Measurements from ENCODE around the gene RMI2.

RMI2 gene

DNA sequence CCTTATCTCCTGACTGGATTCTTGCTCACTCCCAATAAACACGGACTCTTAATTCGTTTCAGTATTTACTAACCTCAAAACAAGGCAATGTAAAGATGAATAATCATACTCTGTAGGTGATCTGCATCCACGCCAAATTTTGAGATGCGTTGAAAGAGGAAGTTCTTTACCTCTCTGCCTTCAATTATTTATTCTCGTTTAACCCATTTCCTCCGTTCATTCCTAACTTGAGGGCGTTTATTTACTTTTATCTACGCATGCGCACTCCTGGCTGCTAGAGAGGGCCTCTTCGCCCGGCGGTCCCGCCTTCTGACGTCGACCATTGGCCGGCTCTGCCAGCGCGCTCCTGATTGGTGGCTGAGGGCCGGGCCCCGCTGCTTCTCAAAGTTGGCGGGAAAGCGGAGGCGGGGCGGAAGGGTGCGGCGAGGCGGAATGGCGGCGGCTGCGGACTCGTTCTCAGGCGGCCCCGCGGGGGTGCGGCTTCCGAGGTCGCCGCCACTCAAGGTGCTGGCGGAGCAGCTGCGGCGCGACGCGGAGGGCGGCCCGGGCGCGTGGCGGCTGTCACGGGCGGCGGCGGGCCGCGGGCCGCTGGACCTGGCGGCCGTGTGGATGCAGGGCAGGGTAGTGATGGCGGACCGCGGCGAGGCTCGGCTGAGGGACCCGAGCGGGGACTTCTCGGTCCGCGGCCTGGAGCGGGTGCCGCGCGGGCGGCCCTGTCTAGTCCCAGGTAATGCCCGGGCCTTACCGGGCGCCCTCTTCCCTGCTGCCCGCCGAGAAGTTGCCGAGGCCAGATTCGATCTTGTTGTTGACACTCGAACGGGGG lies at the start of gene RMI2:
RMI2 (plus strand) TSS at position 420 of the 823 bp plus-strand sequence; CDS start at position 433, 13 bp downstream.
- no peak for TF ChIP-seq SNAI2 (CRISPR knock-in tag; IDR thresholded peaks at IDR 0.05)
- no peak for TF ChIP-seq PPARA (CRISPR knock-in tag; IDR thresholded peaks at IDR 0.05; ENCODE audit: borderline replicate concordance)
- TF ChIP-seq ZNF8 (CRISPR knock-in tag; IDR thresholded peaks at IDR 0.05): no peak
- no peak for TF ChIP-seq ARNTL (CRISPR knock-in tag; IDR thresholded peaks at IDR 0.05; ENCODE audit: borderline replicate concordance, low read depth)
- TF ChIP-seq ISL1 (CRISPR knock-in tag; IDR thresholded peaks at IDR 0.05): no peak
- no peak for TF ChIP-seq CSRNP3 (CRISPR knock-in tag; IDR thresholded peaks at IDR 0.05)
- TF ChIP-seq ZNF70 (CRISPR knock-in tag; IDR thresholded peaks at IDR 0.05): no peak
- no peak for TF ChIP-seq POU6F1 (CRISPR knock-in tag; IDR thresholded peaks at IDR 0.05; ENCODE audit: borderline replicate concordance, low read depth)
- no peak for TF ChIP-seq TOX (CRISPR knock-in tag; IDR thresholded peaks at IDR 0.05; ENCODE audit: borderline replicate concordance)
- TF ChIP-seq ZC3H10 (CRISPR knock-in tag; IDR thresholded peaks at IDR 0.05): no peak
- peak; percentile 98 for ATAC-seq

DNA sequence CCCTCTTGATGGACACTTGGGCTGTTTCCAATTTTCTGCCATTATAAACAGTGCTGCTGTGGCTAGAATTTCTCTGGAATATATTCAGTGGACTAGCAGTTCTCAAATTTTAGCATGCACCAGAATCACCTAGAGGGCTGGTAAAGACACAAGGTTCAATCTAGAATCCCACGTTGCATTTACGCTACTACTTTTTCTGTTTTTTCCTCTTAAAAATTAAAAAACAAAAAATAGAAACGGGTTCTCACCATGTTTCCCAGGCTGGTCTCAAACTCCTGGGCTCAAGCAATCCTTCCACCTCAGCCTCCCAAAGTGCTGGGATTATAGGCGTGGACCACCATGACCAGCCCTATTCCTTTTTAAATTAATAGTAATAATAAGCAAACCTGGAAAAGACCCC lies 49.6 kb upstream of the RMI2 start:
- TF ChIP-seq ESRRG (CRISPR knock-in tag; IDR thresholded peaks at IDR 0.05): no peak
- no peak for TF ChIP-seq ISL1 (CRISPR knock-in tag; IDR thresholded peaks at IDR 0.05)
- no peak for TF ChIP-seq POU6F1 (CRISPR knock-in tag; IDR thresholded peaks at IDR 0.05; ENCODE audit: borderline replicate concordance, low read depth)
- no peak for ATAC-seq

GRCh38 chr16:11296351-11296705 lies 48.9 kb upstream of the RMI2 start:
- ATAC-seq: no peak
- TF ChIP-seq ISL1 (CRISPR knock-in tag; IDR thresholded peaks at IDR 0.05) (no peak), ZFP3 (CRISPR knock-in tag; IDR thresholded peaks at IDR 0.05) (peak; percentile 99)

DNA sequence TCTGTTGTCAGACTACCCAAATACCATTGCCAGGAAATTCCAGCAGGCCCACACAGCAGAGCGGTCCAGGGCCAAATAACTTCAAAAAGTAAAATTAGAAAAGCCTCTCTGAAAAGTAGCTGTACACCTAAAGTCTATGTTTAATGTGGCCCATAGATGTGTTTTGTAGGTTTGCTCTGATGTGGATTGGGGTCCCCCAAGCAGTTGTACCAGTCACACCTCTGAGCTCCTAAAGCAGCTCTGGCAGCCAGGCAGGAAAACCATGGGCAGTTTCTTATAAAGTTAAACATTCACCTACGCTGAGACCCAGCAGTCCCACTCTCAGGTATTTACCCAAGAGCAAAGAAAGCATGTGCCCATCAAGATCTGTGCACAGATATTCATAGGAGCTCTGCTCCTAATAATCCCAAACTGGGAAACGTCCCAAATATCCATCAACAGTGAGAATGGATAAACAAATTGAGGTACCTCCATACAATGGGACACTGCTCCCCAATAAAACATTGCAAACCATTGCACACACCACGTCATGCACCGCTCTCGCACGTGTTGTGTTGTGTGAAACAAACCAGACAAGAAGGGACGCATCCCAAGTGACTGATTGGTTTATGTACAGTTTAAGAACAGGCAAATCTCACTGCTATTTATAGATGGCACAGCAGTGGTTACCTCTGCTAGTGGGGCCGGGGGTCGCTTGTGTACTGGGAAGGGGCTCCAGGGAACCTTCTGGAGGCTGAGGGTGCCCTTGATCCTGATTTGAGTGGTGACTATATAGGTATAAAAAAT lies 48.4 kb upstream of the RMI2 start:
- peak; percentile 36 for ATAC-seq
- TF ChIP-seq ZNF70 (CRISPR knock-in tag; IDR thresholded peaks at IDR 0.05) (no peak), SNAI2 (CRISPR knock-in tag; IDR thresholded peaks at IDR 0.05) (no peak), TSHZ2 (CRISPR knock-in tag; IDR thresholded peaks at IDR 0.05) (no peak), ZNF565 (CRISPR knock-in tag; conservative IDR thresholded peaks at IDR 0.05; ENCODE audit: low read depth) (no peak), RARB (CRISPR knock-in tag; IDR thresholded peaks at IDR 0.05) (no peak), CREB5 (CRISPR knock-in tag; IDR thresholded peaks at IDR 0.05; ENCODE audit: low read depth) (no peak), BACH2 (CRISPR knock-in tag; IDR thresholded peaks at IDR 0.05; ENCODE audit: borderline replicate concordance) (no peak), TOX (CRISPR knock-in tag; IDR thresholded peaks at IDR 0.05; ENCODE audit: borderline replicate concordance) (no peak), ZC3H10 (CRISPR knock-in tag; IDR thresholded peaks at IDR 0.05) (no peak), TCF4 (CRISPR knock-in tag; IDR thresholded peaks at IDR 0.05; ENCODE audit: borderline replicate concordance) (no peak), PPARA (CRISPR knock-in tag; IDR thresholded peaks at IDR 0.05; ENCODE audit: borderline replicate concordance) (no peak), OSR1 (CRISPR knock-in tag; IDR thresholded peaks at IDR 0.05) (no peak), POU6F1 (CRISPR knock-in tag; IDR thresholded peaks at IDR 0.05; ENCODE audit: borderline replicate concordance, low read depth) (no peak), CSDC2 (CRISPR knock-in tag; IDR thresholded peaks at IDR 0.05) (no peak)
- TF ChIP-seq, protein P1, sequence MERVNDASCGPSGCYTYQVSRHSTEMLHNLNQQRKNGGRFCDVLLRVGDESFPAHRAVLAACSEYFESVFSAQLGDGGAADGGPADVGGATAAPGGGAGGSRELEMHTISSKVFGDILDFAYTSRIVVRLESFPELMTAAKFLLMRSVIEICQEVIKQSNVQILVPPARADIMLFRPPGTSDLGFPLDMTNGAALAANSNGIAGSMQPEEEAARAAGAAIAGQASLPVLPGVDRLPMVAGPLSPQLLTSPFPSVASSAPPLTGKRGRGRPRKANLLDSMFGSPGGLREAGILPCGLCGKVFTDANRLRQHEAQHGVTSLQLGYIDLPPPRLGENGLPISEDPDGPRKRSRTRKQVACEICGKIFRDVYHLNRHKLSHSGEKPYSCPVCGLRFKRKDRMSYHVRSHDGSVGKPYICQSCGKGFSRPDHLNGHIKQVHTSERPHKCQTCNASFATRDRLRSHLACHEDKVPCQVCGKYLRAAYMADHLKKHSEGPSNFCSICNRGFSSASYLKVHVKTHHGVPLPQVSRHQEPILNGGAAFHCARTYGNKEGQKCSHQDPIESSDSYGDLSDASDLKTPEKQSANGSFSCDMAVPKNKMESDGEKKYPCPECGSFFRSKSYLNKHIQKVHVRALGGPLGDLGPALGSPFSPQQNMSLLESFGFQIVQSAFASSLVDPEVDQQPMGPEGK (CRISPR knock-in tag; IDR thresholded peaks at IDR 0.05; ENCODE audit: borderline replicate concordance): no peak

Measured in SK-N-SH treated with all-trans-retinoic acid at 6 μM for 48 hours (cell line).